Cardiac septum (tissue), 1 donor: ENCODE data around the gene TOMM40. TPM values are rescaled to one million over a fixed set of nuclear protein-coding genes. Genes with fewer than 3 reads are reported as not detected.
"Not testable (repeated sequence)": the region's sequence is repeated elsewhere in the genome, so short reads cannot be mapped to it uniquely, and the experiment has no call there.

ENCODE experiments used
- DNase-seq: peaks from one replicate; pipeline ENCODE4 v3.0.0-alpha.2; 2020; ENCODE audit warnings: low spot score
- intact Hi-C: fragments of 100-400 bp; cut with DNase I; formaldehyde crosslinking; loops from one replicate; pipeline ENCODE4 v1.14.0; 2022
- total RNA-seq: library from RNA; stranded (reverse); fragmentation: NEBNext Ultra II Directional; extraction: Animal tissue kit (Norgen Biotek cat#: 25700); gene quantifications from one replicate; pipeline ENCODE4 v1.2.1, GENCODE V29; 2021
- donor health status: DM: no; HTN: no; CAD: no.

Gene TOMM40
- total RNA-seq, 1 donor from 2014 or later, result 43.0 TPM

DNA sequence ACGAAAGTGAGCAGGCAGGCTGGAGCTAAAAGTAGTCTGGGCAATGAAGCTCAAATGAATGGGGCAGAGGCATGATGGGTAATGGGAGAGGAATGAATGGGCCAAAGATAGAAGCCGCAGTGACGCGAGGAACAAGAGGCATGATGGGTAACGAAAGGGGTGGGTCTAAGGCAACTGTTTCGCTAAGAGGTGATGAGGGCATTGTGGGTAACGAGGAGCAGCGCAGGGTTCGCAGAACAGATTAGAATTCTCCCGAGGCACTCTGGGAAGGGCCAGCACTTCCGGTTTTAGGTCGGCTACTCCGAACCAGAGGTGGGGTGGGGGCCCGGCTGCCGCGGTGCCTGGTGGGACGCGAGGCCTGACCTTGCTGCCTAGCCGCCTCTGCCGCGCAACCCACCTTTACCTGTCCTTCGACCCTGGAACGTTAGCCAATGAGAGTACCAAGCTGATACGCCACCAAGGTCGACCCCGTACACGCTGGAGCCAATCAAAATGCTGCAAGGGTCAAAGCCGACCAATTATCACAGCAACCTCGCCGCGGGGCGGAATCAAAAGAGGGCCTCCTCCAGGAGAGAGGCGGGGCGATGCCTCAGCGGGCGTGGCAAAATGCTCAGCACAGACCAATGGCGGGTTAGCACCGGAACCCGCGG, 563 bp upstream of the TOMM40 start:
- DNase-seq, result peak; percentile 100
- intact Hi-C loops, result loop anchor here (1.0 to 2.0 kb wide), 2 partner anchors 44 to 65 kb away; partner anchors contain the start of genes CLPTM1 and NECTIN2

- intact Hi-C loops, result no loop called here
Observed at GRCh38 chr19:44892932-44893331, 1.9 kb downstream of the TOMM40 start.

DNA sequence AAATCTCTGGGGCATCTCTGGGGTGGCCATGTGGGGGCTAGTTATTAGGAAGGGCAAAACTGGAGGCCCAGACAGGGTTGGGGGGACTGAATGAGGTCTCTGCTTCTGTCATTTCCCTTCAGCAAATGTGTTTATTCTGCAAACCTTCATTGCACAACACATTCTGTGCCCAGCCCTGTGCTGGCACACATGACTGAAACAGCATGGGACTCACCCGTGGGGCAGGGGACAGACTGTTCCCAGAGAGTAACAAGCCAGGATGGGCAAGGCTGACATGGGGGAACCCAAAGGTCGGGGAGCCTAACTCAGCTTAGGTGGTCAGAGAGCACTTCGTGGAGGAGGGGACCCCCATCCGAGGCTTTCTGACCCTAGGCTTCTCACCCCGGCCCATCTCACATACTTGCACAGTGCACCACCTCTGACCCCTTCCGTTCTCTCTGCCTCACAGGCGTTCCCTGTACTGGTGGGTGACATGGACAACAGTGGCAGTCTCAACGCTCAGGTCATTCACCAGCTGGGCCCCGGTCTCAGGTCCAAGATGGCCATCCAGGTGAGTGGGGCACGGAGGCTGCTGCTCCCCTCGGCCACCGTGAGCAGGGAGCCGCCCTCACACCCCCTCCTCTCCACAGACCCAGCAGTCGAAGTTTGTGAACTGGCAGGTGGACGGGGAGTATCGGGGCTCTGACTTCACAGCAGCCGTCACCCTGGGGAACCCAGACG, 2.4 kb downstream of the TOMM40 start:
- intact Hi-C loops, result no loop called here
- DNase-seq, result no peak

More at GRCh38 chr19:44892932-44893331, 1.9 kb downstream of the TOMM40 start:
- DNase-seq, result no peak

- intact Hi-C loops, result no loop called here
- DNase-seq, result no peak
Observed at GRCh38 chr19:44894052-44894400, 3.0 kb downstream of the TOMM40 start.

DNA sequence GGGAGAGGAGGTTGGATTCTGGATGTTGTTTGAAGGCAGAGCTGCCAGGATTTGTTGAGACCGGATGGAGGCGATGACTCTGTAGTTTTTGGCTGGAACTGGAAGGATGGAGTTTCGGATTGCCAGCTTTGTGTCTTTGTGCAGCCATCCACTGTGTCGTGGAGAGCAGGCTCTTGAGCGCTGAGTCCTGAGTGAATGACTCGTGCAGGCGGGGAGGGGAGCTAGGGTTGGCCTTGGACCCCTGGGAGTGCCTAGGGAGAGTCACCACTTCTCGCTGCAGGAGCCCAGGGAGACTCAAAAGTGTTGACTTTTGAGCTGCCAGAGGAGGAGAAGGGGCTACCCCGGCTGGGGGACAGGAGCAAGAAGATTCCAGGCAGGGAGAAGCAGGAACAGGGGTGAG, 3.9 kb downstream of the TOMM40 start:
- DNase-seq, result no peak
- intact Hi-C loops, result no loop called here

DNA sequence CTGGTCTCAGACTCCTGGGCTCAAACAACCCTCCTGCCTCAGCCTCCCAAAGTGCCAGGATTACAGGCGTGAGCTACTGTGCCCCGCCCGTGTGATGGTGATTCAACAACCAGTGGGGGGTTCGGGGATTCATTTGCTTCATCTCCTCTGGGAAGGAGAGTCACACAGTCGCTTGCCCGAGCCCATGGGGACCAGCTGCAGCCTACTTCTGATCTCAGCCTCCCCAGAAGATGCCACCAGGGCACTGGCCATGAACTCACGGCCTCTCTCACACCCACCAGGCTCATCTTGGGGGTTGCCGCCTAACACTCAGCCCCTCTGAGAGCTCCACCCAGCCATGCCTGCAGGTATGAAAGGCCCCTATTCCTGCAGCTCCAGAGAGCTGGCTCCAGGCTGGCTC, 6.8 kb downstream of the TOMM40 start:
- DNase-seq, result no peak
- intact Hi-C loops, result no loop called here

- no peak for DNase-seq
- intact Hi-C loops, result loop anchor here (5.0 kb wide), 1 partner anchor 437 kb away; no protein-coding TSS in a partner anchor
Observed at GRCh38 chr19:44900328-44901244, 9.5 kb downstream of the TOMM40 start.

- no peak for DNase-seq
- intact Hi-C loops, result loop anchor here (5.0 kb wide), 1 partner anchor 434 kb away; no protein-coding TSS in a partner anchor
Observed at GRCh38 chr19:44903216-44903601, 12.2 kb downstream of the TOMM40 start.

- DNase-seq, result peak; percentile 88
- intact Hi-C loops, result loop anchor here (1.0 to 5.0 kb wide), 2 partner anchors 50 to 433 kb away; no protein-coding TSS in a partner anchor
Observed at GRCh38 chr19:44903602-44904425, 12.8 kb downstream of the TOMM40 start.

DNA sequence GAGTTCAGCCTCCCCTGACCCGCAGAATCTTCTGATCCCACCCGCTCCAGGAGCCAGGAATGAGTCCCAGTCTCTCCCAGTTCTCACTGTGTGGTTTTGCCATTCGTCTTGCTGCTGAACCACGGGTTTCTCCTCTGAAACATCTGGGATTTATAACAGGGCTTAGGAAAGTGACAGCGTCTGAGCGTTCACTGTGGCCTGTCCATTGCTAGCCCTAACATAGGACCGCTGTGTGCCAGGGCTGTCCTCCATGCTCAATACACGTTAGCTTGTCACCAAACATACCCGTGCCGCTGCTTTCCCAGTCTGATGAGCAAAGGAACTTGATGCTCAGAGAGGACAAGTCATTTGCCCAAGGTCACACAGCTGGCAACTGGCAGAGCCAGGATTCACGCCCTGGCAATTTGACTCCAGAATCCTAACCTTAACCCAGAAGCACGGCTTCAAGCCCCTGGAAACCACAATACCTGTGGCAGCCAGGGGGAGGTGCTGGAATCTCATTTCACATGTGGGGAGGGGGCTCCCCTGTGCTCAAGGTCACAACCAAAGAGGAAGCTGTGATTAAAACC, 13.5 kb downstream of the TOMM40 start:
- intact Hi-C loops, result loop anchor here (1.0 to 5.0 kb wide), 2 partner anchors 50 to 433 kb away; no protein-coding TSS in a partner anchor
- DNase-seq, result no peak

- no peak for DNase-seq
- intact Hi-C loops, result loop anchor here (5.0 kb wide), 1 partner anchor 152 kb away; no protein-coding TSS in a partner anchor
Observed at GRCh38 chr19:44905437-44906160, 14.5 kb downstream of the TOMM40 start, which contains the start of gene APOE. Gene APOE (plus strand): TSS chr19:44905796. CDS start chr19:44906625, 829 bp downstream.

- DNase-seq, result no peak
- intact Hi-C loops, result loop anchor here (5.0 kb wide), 1 partner anchor 150 kb away; no protein-coding TSS in a partner anchor
Observed at GRCh38 chr19:44907613-44908012, 16.6 kb downstream of the TOMM40 start.

- DNase-seq, result no peak
- intact Hi-C loops, result loop anchor here (5.0 kb wide), 1 partner anchor 149 kb away; no protein-coding TSS in a partner anchor
Observed at GRCh38 chr19:44908074-44908835, 17.2 kb downstream of the TOMM40 start.

- no peak for DNase-seq
- intact Hi-C loops, result loop anchor here (5.0 kb wide), 1 partner anchor 148 kb away; no protein-coding TSS in a partner anchor
Observed at GRCh38 chr19:44908836-44909261, 17.8 kb downstream of the TOMM40 start.

- DNase-seq, result no peak
- intact Hi-C loops, result loop anchor here (5.0 kb wide), 1 partner anchor 148 kb away; no protein-coding TSS in a partner anchor
Observed at GRCh38 chr19:44909775-44910174, 18.7 kb downstream of the TOMM40 start.

GRCh38 chr19:44911896-44912295, 20.8 kb downstream of the TOMM40 start:
- intact Hi-C loops, DNase-seq: not testable (repeated sequence)

- DNase-seq, result no peak
Observed at GRCh38 chr19:44912854-44913253, 21.8 kb downstream of the TOMM40 start.

More at GRCh38 chr19:44912854-44913253, 21.8 kb downstream of the TOMM40 start:
- intact Hi-C loops, result no loop called here
